Esophagus squamous epithelium (tissue), 4 donors: ENCODE measurements around the gene JAK3.
"Not testable (repeated sequence)": the region's sequence is repeated elsewhere in the genome, so short reads cannot be mapped to it uniquely, and the experiment has no call there.

Source experiments
- CTCF ChIP-seq, 6 experiments: fragments of 450-650 bp in 4 of 6; fragments of 200-600 bp in 2 of 6; sonication (generic) in 2 of 6; IDR thresholded peaks; one replicate each; pipeline ENCODE4 v1.5.1; 2016 to 2019; ENCODE audit warnings: antibody characterized with exemption in 6 of 6, mild to moderate bottlenecking in 4 of 6, moderate library complexity in 4 of 6
- POLR2A ChIP-seq, 4 donors: fragments of 450-650 bp; IDR thresholded peaks; one replicate each; pipeline ENCODE4 v1.6.1; 2017; ENCODE audit warnings: antibody characterized with exemption in 4 of 4, mild to moderate bottlenecking in 4 of 4, moderate library complexity in 3 of 4

- TF ChIP-seq CTCF, POLR2A (IDR thresholded peaks at IDR 0.05): not testable (repeated sequence)
These were observed 49.2 kb downstream of the JAK3 start for GRCh38 chr19:17798599-17798998.
